Measurements from ENCODE around the gene SHC4. TPM values are rescaled to one million over a fixed set of nuclear protein-coding genes. Genes with fewer than 3 reads are reported as not detected.

Gene SHC4
- total and polyA plus RNA-seq, 2 of the 8 experiments (the other 6 are each of a cell fraction or from before 2014, with no cell fraction given) = 0.15 to 0.30 TPM

DNA sequence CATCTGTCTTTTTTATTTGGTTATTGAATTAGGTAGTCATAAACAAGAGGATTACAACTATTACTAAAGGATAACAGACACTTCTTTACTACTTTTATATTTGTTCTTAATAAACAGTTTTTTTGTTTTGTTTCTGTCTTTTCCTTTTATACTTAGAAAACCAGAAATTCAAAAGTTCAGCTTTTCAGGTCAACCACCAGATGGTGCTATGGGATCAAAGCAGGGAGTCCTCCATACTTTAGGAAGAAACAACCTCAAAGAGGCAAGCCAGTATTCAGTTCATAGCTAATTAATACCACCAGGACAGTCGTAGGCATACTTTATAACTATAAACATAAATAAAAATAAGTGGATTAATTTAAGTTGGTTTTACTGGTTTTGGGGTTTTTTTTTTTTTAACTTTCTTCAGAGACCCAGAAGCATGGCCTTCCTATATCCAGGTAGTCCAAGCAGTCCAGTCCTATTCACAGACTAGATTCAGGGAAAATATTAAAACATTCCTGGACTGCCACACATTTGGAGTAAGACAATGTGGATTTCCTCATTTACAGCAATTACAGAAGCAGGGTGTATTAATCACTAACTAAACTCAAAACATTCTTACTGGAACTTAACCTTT is 101.8 kb downstream of the SHC4 start:
- Histone ChIP-seq H3K9me3 (ENCODE audit: insufficient read depth in 2 of 2, low read depth in 1 of 2, low read length in 1 of 2) (no peaks in the 10 kb centered on the region), H2AK5ac (ENCODE audit: low read depth, low read length) (no peak overlapping the region), H2BK15ac (ENCODE audit: low read length) (no peak overlapping the region), H3K23me2 (ENCODE audit: low read depth, low read length) (no peaks in the 10 kb centered on the region), H3K4me3 (ENCODE audit: extremely low read depth in 1 of 4, insufficient read depth in 2 of 4, low read depth in 3 of 4, low read length in 4 of 4) (no peak overlapping the region), H3K4ac (replicated peaks; ENCODE audit: insufficient read length, low read depth, low read length) (no peak overlapping the region), H3K18ac (ENCODE audit: extremely low read depth, low read length) (no peak overlapping the region), H3K27ac (ENCODE audit: low read depth, low read length) (no peak overlapping the region), H3K9ac (replicated peaks in 1 of 4; ENCODE audit: extremely low read depth in 1 of 4, low read depth in 3 of 4, low read length in 3 of 4) (no peak overlapping the region), H3K14ac (ENCODE audit: insufficient read length) (no peak overlapping the region), H3K56ac (replicated peaks; ENCODE audit: insufficient read length, low read depth, low read length) (no peak overlapping the region), H3K4me1 (replicated peaks in 1 of 4; ENCODE audit: control insufficient read depth in 3 of 4, insufficient read depth in 4 of 4, low read length in 3 of 4) (peaks cover 0 to 7% (median 1%) of the 10 kb centered on the region in 4 experiments; a peak in 3 of 7 replicates), H3K4me2 (ENCODE audit: insufficient read depth in 1 of 2, low read depth in 2 of 2, low read length in 2 of 2) (no peak overlapping the region), H2AFZ (ENCODE audit: low read length) (0 out of 2 replicates have a peak overlapping the region, but pooled peaks have one; percentile 86), H4K8ac (ENCODE audit: extremely low read depth, insufficient read depth, low read length) (no peak overlapping the region), H3K79me1 (ENCODE audit: low read depth, low read length) (no peaks in the 10 kb centered on the region), H4K91ac (replicated peaks; ENCODE audit: insufficient read length, low read length) (no peak overlapping the region), H3K23ac (ENCODE audit: insufficient read length) (no peak overlapping the region), H3K79me2 (ENCODE audit: control insufficient read depth in 1 of 2, insufficient read depth in 2 of 2, low read length in 2 of 2) (no peaks in the 10 kb centered on the region), H4K20me1 (replicated peaks in 1 of 2; ENCODE audit: control insufficient read depth in 1 of 2, insufficient read depth in 2 of 2, low read length in 2 of 2) (no peaks in the 10 kb centered on the region), H2BK20ac (ENCODE audit: low read length) (no peak overlapping the region), H2BK12ac (ENCODE audit: low read depth, low read length) (no peak overlapping the region), H3K36me3 (ENCODE audit: control insufficient read depth in 2 of 4, insufficient read depth in 4 of 4, low read length in 3 of 4) (no peaks in the 10 kb centered on the region), H3K27me3 (replicated peaks in 1 of 4; ENCODE audit: control insufficient read depth in 3 of 4, extremely low read depth in 1 of 4, insufficient read depth in 3 of 4, low read length in 3 of 4) (no peaks in the 10 kb centered on the region; a peak in 1 of 7 replicates), H2BK120ac (replicated peaks; ENCODE audit: low read depth, low read length) (no peak overlapping the region), H2BK5ac (ENCODE audit: low read depth, low read length) (no peak overlapping the region), H4K5ac (ENCODE audit: insufficient read length, low read depth, low read length) (no peak overlapping the region)
- TF ChIP-seq FOSL1 (IDR thresholded peaks at IDR 0.05; ENCODE audit: insufficient read depth, low read depth, low read length) = no peak
- TF ChIP-seq RAD21 (IDR thresholded peaks at IDR 0.05 in 1 of 2, conservative IDR thresholded peaks at IDR 0.05 in 1 of 2; ENCODE audit: low read depth in 2 of 2, low read length in 2 of 2) = peak; percentile 92 to 96
- TF ChIP-seq CREB1 (IDR thresholded peaks at IDR 0.05) = no peak
- TF ChIP-seq, protein P1, sequence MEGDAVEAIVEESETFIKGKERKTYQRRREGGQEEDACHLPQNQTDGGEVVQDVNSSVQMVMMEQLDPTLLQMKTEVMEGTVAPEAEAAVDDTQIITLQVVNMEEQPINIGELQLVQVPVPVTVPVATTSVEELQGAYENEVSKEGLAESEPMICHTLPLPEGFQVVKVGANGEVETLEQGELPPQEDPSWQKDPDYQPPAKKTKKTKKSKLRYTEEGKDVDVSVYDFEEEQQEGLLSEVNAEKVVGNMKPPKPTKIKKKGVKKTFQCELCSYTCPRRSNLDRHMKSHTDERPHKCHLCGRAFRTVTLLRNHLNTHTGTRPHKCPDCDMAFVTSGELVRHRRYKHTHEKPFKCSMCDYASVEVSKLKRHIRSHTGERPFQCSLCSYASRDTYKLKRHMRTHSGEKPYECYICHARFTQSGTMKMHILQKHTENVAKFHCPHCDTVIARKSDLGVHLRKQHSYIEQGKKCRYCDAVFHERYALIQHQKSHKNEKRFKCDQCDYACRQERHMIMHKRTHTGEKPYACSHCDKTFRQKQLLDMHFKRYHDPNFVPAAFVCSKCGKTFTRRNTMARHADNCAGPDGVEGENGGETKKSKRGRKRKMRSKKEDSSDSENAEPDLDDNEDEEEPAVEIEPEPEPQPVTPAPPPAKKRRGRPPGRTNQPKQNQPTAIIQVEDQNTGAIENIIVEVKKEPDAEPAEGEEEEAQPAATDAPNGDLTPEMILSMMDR (IDR thresholded peaks at IDR 0.05; ENCODE audit: control extremely low read depth in 1 of 3, insufficient read depth in 1 of 3, low read depth in 1 of 3, low read length in 3 of 3) = peak in 2 of 3 experiments; percentile 67 to 68; a peak in 3 of 4 replicates
- TF ChIP-seq YY1 (IDR thresholded peaks at IDR 0.05; ENCODE audit: low read depth, low read length) = no peak
- TF ChIP-seq NRF1 (IDR thresholded peaks at IDR 0.05; ENCODE audit: low read depth, low read length) = no peak
- TF ChIP-seq TAF7 (optimal IDR thresholded peaks at IDR 0.05; ENCODE audit: borderline replicate concordance, low read depth, low read length) = no peak
- no peak for TF ChIP-seq RFX5 (IDR thresholded peaks at IDR 0.05; ENCODE audit: borderline replicate concordance, low read depth, low read length)
- no peak for FAIRE-seq
- CTCF ChIA-PET (ENCODE audit: partially characterized antibody) = interaction anchor here (0.7 to 4.7 kb wide), 43 partner anchors 9 to 610 kb away, joined by 3 to 59 read pairs (median 4); partner anchors contain the start of genes CEP152, EID1, FGF7 and SHC4
- DNase-seq (ENCODE audit: low read depth in 1 of 2, low spot score in 2 of 2) = no peak
- 52% methylated on average over 1 of the region's 1 CpG; no CpG with 5 or more reads in 1 of the 2 experiments for WGBS, 2 experiments (ENCODE audit: extremely low coverage in 1 of 2, insufficient coverage in 1 of 2, insufficient read length in 1 of 2, insufficient replicate concordance in 2 of 2, low coverage in 1 of 2, low lambda C conversion rate in 2 of 2, missing lambda C conversion rate in 1 of 2)
- POLR2A ChIA-PET (ENCODE audit: partially characterized antibody) = interaction anchor here (0.6 to 1.7 kb wide), 5 partner anchors 16 to 1461 kb away, joined by 3 to 8 read pairs (median 3); partner anchors contain the start of gene EID1
